Progenitor cell of endocrine pancreas (in vitro differentiated cells): ENCODE data around the gene CACNG7. TPM values are rescaled to one million over a fixed set of nuclear protein-coding genes. Genes with fewer than 3 reads are reported as not detected.

Experiments
- DNase-seq: peaks from one replicate; pipeline ENCODE4 v3.0.0; 2021; ENCODE audit warnings: low spot score; ENCODE audit not compliant: unreplicated experiment
- H3K27ac Mint-ChIP-seq: 2 replicates; pipeline ENCODE4 v1.8.0; 2021; ENCODE audit warnings: mild to moderate bottlenecking, moderate library complexity, mixed read lengths
- H3K27me3 Mint-ChIP-seq: 2 replicates; pipeline ENCODE4 v1.8.0; 2021; ENCODE audit warnings: mixed read lengths
- H3K36me3 Mint-ChIP-seq: 2 replicates; pipeline ENCODE4 v1.8.0; 2022; ENCODE audit warnings: mixed read lengths; ENCODE audit not compliant: insufficient read depth
- H3K4me1 Mint-ChIP-seq: 2 replicates; pipeline ENCODE4 v1.8.0; 2021; ENCODE audit warnings: low read depth, mixed read lengths
- H3K4me3 Mint-ChIP-seq: 2 replicates; pipeline ENCODE4 v1.8.0; 2021; ENCODE audit warnings: low read depth, mild to moderate bottlenecking, moderate library complexity, mixed read lengths
- H3K9me3 Mint-ChIP-seq: 2 replicates; pipeline ENCODE4 v1.8.0; 2021; ENCODE audit warnings: low read depth, mixed read lengths
- CTCF ChIP-seq: fragments of 200-600 bp; sonication (generic); IDR thresholded peaks from one replicate; pipeline ENCODE4 v1.5.0; 2021; ENCODE audit warnings: antibody characterized with exemption, mild to moderate bottlenecking; ENCODE audit not compliant: unreplicated experiment
- total RNA-seq: library from RNA; stranded (reverse); gene quantifications from 2 replicates; pipeline ENCODE4 v1.2.1, GENCODE V29; 2021

Gene CACNG7
- total RNA-seq, 1 donor from 2014 or later, result not detected

DNA sequence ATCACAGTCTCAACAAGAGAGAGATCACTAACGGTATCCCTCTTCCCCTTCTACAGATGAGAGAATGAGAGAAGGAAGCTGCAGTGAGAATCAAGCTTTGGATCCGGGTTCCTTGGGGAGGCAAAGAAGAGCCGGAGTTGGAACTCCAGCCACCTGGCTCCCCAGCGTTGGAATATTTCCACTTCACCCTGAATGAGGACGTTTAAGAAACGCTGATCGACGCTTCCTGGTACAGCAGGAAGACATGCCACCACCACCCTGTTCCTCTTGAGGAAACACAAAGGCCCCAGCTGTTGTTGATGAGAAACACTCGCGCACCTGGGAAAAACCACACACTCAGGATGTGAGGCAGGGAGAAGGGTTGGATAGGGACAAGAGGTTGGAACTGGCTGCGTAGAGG lies 42.4 kb downstream of the CACNG7 start:
- Mint-ChIP-seq H3K27ac (no peak overlapping the region), H3K36me3 (no peaks in the 10 kb centered on the region), H3K4me3 (no peak overlapping the region), H3K4me1 (no peaks in the 10 kb centered on the region), H3K27me3 (peaks cover 39% of the 10 kb centered on the region), H3K9me3 (no peaks in the 10 kb centered on the region)
- no peak for DNase-seq
- TF ChIP-seq CTCF, result no peak

DNA sequence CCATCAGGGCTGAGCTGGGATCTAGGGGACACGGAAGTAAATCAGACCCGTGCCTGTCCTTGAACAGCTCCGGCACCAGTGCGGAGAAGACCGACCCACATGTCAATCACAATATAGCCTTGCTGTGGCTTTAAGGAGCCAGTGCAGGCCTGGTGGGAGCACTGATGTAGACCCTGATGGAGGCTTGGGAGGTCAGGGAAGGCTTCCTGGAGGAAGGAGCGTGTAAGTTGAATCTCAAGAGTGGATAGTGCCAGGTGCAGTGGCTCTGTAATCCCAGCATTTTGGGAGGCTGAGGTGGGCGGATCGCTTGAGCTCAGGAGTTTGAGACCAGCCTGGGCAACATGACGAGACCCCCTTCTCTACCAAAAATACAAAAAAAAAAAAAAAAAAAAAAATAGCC lies 42.9 kb downstream of the CACNG7 start:
- DNase-seq, result no peak
- no peaks in the 10 kb centered on the region for H3K4me1 Mint-ChIP-seq
- H3K36me3 Mint-ChIP-seq, result no peaks in the 10 kb centered on the region
- no peak overlapping the region for H3K4me3 Mint-ChIP-seq
- no peak overlapping the region for H3K27ac Mint-ChIP-seq
- H3K27me3 Mint-ChIP-seq, result peaks cover 44% of the 10 kb centered on the region
- H3K9me3 Mint-ChIP-seq, result no peaks in the 10 kb centered on the region
- TF ChIP-seq CTCF, result no peak

- no peak overlapping the region for H3K27ac Mint-ChIP-seq
- peaks cover 49% of the 10 kb centered on the region for H3K27me3 Mint-ChIP-seq
- no peak overlapping the region for H3K4me3 Mint-ChIP-seq
- no peaks in the 10 kb centered on the region for H3K36me3 Mint-ChIP-seq
- no peak for DNase-seq
- peaks cover 5% of the 10 kb centered on the region for H3K4me1 Mint-ChIP-seq
- TF ChIP-seq CTCF, result no peak
- no peaks in the 10 kb centered on the region for H3K9me3 Mint-ChIP-seq
Measured at GRCh38 chr19:53953383-53953782, 44.3 kb downstream of the CACNG7 start.

DNA sequence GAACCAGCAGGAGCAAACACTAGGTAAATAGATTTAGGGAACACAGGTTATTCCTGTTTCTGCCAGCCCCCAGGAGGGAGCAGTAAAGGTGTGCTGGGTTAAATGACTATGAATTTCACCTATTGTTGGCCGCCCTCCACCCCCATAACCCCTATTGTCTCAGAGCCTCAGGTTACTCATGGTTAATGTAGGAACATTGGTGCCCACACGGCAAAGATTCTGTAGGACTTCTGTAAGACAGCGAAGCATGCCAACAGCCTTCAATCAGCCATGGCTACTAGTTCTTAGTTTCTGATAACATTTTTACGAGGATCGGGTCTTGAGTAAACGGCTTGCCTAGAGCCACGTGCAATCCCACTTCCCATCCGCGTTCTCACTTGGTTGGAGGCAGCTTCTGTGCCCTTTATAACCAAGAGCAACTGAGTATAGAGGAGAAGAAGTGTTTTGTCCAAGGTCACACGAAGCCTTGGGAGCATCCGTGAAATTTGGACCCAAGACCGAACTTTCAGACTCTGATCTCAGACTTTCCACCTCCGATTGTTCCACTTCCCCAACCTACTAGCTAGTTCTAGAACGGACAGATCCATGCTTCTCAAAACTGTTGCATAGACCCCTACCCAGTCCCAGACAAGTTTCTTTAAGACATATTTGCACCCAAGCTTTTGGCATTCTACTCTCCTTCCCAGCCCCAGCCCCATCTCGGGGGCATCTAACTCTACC lies 48.5 kb downstream of the CACNG7 start:
- DNase-seq, result no peak
- H3K27ac Mint-ChIP-seq, result no peak overlapping the region
- peaks cover 73% of the 10 kb centered on the region for H3K27me3 Mint-ChIP-seq

DNA sequence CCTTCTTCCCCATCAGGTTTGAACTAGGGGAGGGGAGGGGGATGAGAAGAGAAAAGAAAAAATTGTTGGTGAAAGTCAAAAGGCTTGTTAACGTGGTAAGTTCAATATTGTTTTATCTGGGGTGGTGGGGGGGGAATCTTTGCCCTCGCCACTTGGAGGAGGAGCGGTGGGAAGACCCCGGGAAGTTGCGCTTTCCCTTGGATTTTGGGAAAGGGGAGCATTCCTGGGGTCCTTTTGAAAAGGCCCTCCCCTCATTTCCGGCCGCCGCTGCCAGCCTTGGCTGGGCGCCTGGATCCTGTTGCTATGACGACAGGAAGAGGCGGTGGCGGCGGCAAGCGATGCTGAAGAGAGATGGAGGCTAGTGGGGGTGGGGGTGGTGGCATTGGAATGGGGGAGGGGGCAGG lies 49.1 kb downstream of the CACNG7 start:
- no peaks in the 10 kb centered on the region for H3K9me3 Mint-ChIP-seq
- H3K4me3 Mint-ChIP-seq, result no peak overlapping the region
- H3K27ac Mint-ChIP-seq, result no peak overlapping the region
- no peaks in the 10 kb centered on the region for H3K36me3 Mint-ChIP-seq
- H3K27me3 Mint-ChIP-seq, result peaks cover 73% of the 10 kb centered on the region
- TF ChIP-seq CTCF, result no peak
- H3K4me1 Mint-ChIP-seq, result peaks cover 5% of the 10 kb centered on the region
- no peak for DNase-seq

More for the DNA sequence above, 48.5 kb downstream of the CACNG7 start:
- Mint-ChIP-seq H3K36me3 (no peaks in the 10 kb centered on the region), H3K4me1 (peaks cover 5% of the 10 kb centered on the region), H3K4me3 (no peak overlapping the region), H3K9me3 (no peaks in the 10 kb centered on the region)
- TF ChIP-seq CTCF, result no peak
